IMR-90 (cell line): ENCODE measurements around the gene ZMYND10. TPM values are rescaled to one million over a fixed set of nuclear protein-coding genes. Genes with fewer than 3 reads are reported as not detected.
A peak's percentile ranks its signal among the peaks of the same experiment; 100 is the strongest.

Experiments
- ATAC-seq: fragments of 200-7000 bp; cut with Tn5 transposase; 2 replicates; pipeline ENCODE4 v1.9.1; 2020; ENCODE audit warnings: low read depth, mild to moderate bottlenecking, moderate library complexity
- BruUV-seq: library from RNA; stranded (reverse); fragments of 400-500 nt; replicated peaks from 2 replicates; lab custom pipeline; 2021; lab: Mats Ljungman, UMichigan
- CTCF ChIA-PET: fragments of 300-600 bp; formaldehyde crosslinking; extraction: SDS; loops from one replicate; lab custom pipeline; 2021; ENCODE audit warnings: antibody characterized with exemption; lab: Yijun Ruan, JAX
- POLR2A ChIA-PET: fragments of 300-600 bp; sonication (Branson Sonifier 250); formaldehyde crosslinking; loops from one replicate; lab custom pipeline; 2022; ENCODE audit warnings: antibody characterized with exemption; ENCODE audit not compliant: unreplicated experiment; lab: Charles Lee
- DNase-seq: peaks from one replicate; pipeline ENCODE4 v3.0.0; 2013
- H2AFZ ChIP-seq: replicated peaks from 2 replicates; pipeline ENCODE3; 2013; ENCODE audit warnings: low read length, mild to moderate bottlenecking; ENCODE audit not compliant: poor library complexity
- H2AK5ac ChIP-seq: 2 replicates; pipeline ENCODE4 v1.6.1; 2013; ENCODE audit warnings: low read depth, low read length, inconsistent platforms
- H2AK9ac ChIP-seq: replicated peaks from 2 replicates; pipeline ENCODE3; 2013; ENCODE audit warnings: mild to moderate bottlenecking, low read depth, low read length, moderate library complexity; ENCODE audit not compliant: poor library complexity
- H2BK120ac ChIP-seq: 2 replicates; pipeline ENCODE4 v1.6.1; 2013; ENCODE audit warnings: low read depth, low read length, inconsistent platforms
- H2BK15ac ChIP-seq: 3 replicates; pipeline ENCODE4 v1.6.1; 2013; ENCODE audit warnings: low read depth, low read length, inconsistent platforms
- H2BK20ac ChIP-seq: 2 replicates; pipeline ENCODE4 v1.6.1; 2013; ENCODE audit warnings: low read depth, mild to moderate bottlenecking, inconsistent platforms, low read length, moderate library complexity
- H2BK5ac ChIP-seq: 2 replicates; pipeline ENCODE4 v1.6.1; 2013; ENCODE audit warnings: mild to moderate bottlenecking, low read depth, low read length, inconsistent platforms; ENCODE audit not compliant: poor library complexity, severe bottlenecking
- H3K14ac ChIP-seq: replicated peaks from 2 replicates; pipeline ENCODE4 v1.6.1; 2013; ENCODE audit warnings: low read depth, low read length, inconsistent platforms
- H3K18ac ChIP-seq: 2 replicates; pipeline ENCODE4 v1.6.1; 2013; ENCODE audit warnings: low read depth, low read length, control low read depth
- H3K23ac ChIP-seq: 2 replicates; pipeline ENCODE4 v1.6.1; 2013; ENCODE audit warnings: low read depth, low read length, inconsistent platforms
- H3K27ac ChIP-seq: 2 replicates; pipeline ENCODE4 v1.5.1; 2013; ENCODE audit warnings: mild to moderate bottlenecking, control low read depth, low read length; ENCODE audit not compliant: insufficient read depth
- H3K27me3 ChIP-seq: 2 replicates; pipeline ENCODE4 v1.6.1; 2013; ENCODE audit warnings: low read length; ENCODE audit not compliant: control insufficient read depth, insufficient read depth
- H3K36me3 ChIP-seq: 2 replicates; pipeline ENCODE4 v1.6.1; 2013; ENCODE audit warnings: low read length, mixed read lengths; ENCODE audit not compliant: control insufficient read depth, insufficient read depth
- H3K4ac ChIP-seq: 2 replicates; pipeline ENCODE4 v1.6.1; 2013; ENCODE audit warnings: low read depth, low read length, inconsistent platforms
- H3K4me1 ChIP-seq: 2 replicates; pipeline ENCODE4 v1.6.1; 2013; ENCODE audit warnings: low read length, mixed read lengths; ENCODE audit not compliant: control insufficient read depth, insufficient read depth
- H3K4me2 ChIP-seq: 2 replicates; pipeline ENCODE4 v1.6.1; 2013; ENCODE audit warnings: low read depth, mild to moderate bottlenecking, control low read depth, low read length, moderate library complexity
- H3K4me3 ChIP-seq: 2 replicates; pipeline ENCODE4 v1.5.1; 2013; ENCODE audit warnings: low read depth, mild to moderate bottlenecking, control low read depth, low read length, moderate library complexity; ENCODE audit not compliant: insufficient read depth
- H3K56ac ChIP-seq: 2 replicates; pipeline ENCODE4 v1.6.1; 2013; ENCODE audit warnings: low read length, inconsistent platforms; ENCODE audit not compliant: insufficient read depth; ENCODE audit errors: extremely low read depth
- H3K79me1 ChIP-seq, 2 experiments: 2 replicates each; pipeline ENCODE4 v1.6.1; 2013; ENCODE audit warnings: low read length in 2 of 2, inconsistent platforms in 1 of 2, low read depth in 1 of 2
- H3K9ac ChIP-seq: 2 replicates; pipeline ENCODE4 v1.6.1; 2013; ENCODE audit warnings: low read depth, low read length, control low read depth
- H3K9me1 ChIP-seq: 2 replicates; pipeline ENCODE4 v1.6.1; 2013; ENCODE audit warnings: low read length, inconsistent platforms; ENCODE audit not compliant: insufficient read depth
- H3K9me3 ChIP-seq: 2 replicates; pipeline ENCODE4 v1.6.1; 2013; ENCODE audit warnings: low read length; ENCODE audit not compliant: control insufficient read depth, insufficient read depth
- H4K20me1 ChIP-seq: 2 replicates; pipeline ENCODE4 v1.6.1; 2013; ENCODE audit warnings: low read length, inconsistent platforms; ENCODE audit not compliant: insufficient read depth
- H4K5ac ChIP-seq: 2 replicates; pipeline ENCODE4 v1.6.1; 2013; ENCODE audit warnings: mild to moderate bottlenecking, low read depth, low read length, control low read depth
- H4K8ac ChIP-seq, 2 experiments: 2 replicates each; pipeline ENCODE4 v1.6.1; 2013; ENCODE audit warnings: low read depth in 2 of 2, low read length in 2 of 2, control low read depth in 1 of 2, inconsistent platforms in 1 of 2
- H4K91ac ChIP-seq: 2 replicates; pipeline ENCODE4 v1.6.1; 2013; ENCODE audit warnings: low read depth, low read length, inconsistent platforms; ENCODE audit not compliant: insufficient read depth
- BHLHE40 ChIP-seq: fragments of 150-350 bp; IDR thresholded peaks from 2 replicates; pipeline ENCODE4 v1.6.1; 2016; ENCODE audit warnings: mild to moderate bottlenecking, low read depth, low read length
- CEBPB ChIP-seq: IDR thresholded peaks from 2 replicates; pipeline ENCODE4 v1.6.1; 2012; ENCODE audit warnings: low read depth, low read length, improper control_type of control experiment
- FOS ChIP-seq: fragments of 150-350 bp; IDR thresholded peaks from 2 replicates; pipeline ENCODE4 v1.6.1; 2016; ENCODE audit warnings: low read depth, low read length
- MAFK ChIP-seq: IDR thresholded peaks from 2 replicates; pipeline ENCODE4 v1.6.1; 2012; ENCODE audit warnings: low read depth, low read length, improper control_type of control experiment
- NFE2L2 ChIP-seq: fragments of 150-350 bp; IDR thresholded peaks from 2 replicates; pipeline ENCODE4 v1.6.1; 2016; ENCODE audit warnings: low read depth, mild to moderate bottlenecking, low read length
- RCOR1 ChIP-seq: IDR thresholded peaks from 2 replicates; pipeline ENCODE4 v1.6.1; 2012; ENCODE audit warnings: mild to moderate bottlenecking, low read length, improper control_type of control experiment; ENCODE audit not compliant: insufficient replicate concordance
- RFX5 ChIP-seq: IDR thresholded peaks from 2 replicates; pipeline ENCODE4 v1.8.0; 2012; ENCODE audit warnings: low read depth, mild to moderate bottlenecking, low read length, moderate library complexity
- SMC3 ChIP-seq: fragments of 150-350 bp; IDR thresholded peaks from 2 replicates; pipeline ENCODE4 v1.6.1; 2016; ENCODE audit warnings: low read depth, mild to moderate bottlenecking, antibody characterized with exemption, low read length, moderate library complexity
- WGBS, 2 experiments: methylation state at CpG; one replicate each; pipeline versions ENCODE4 v1.1.5 to v1.1.7; 2013; ENCODE audit warnings: missing lambda C conversion rate in 2 of 2; ENCODE audit not compliant: insufficient read length in 1 of 2; ENCODE audit errors: extremely low coverage in 2 of 2; 5-methylcytosine and 5-hydroxymethylcytosine counted together
- dilution Hi-C: fragments of 300-500 bp; cut with HindIII; formaldehyde crosslinking; loops from one replicate; pipeline ENCODE4 v1.14.3; 2018; ENCODE audit warnings: low sequenced_read_pairs; ENCODE audit not compliant: unreplicated experiment
- in situ Hi-C: fragments of 300-500 bp; cut with MboI; formaldehyde crosslinking; loops from 3 replicates; pipeline ENCODE4 v1.14.3; 2019; ENCODE audit warnings: low sequenced_read_pairs, inconsistent platforms, mixed read lengths
- intact Hi-C: fragments of 100-400 bp; cut with micrococcal nuclease; formaldehyde crosslinking; loops from 2 replicates; pipeline ENCODE4 v1.10.0; 2022
- polyA plus RNA-seq, 3 experiments: library from polyadenylated mRNA; depleted of rRNA; stranded (reverse); fragments of >200 nt; gene quantifications; 2 replicates each; pipeline ENCODE4 v1.2.3, GENCODE V29; 2012; ENCODE audit warnings: low replicate concordance in 1 of 3
- total RNA-seq: library from RNA; depleted of rRNA; stranded (reverse); fragments of >200 nt; gene quantifications from 2 replicates; pipeline ENCODE4 v1.2.3, GENCODE V29; 2012
- TF ChIP-seq, protein P1 (sequence below): conservative IDR thresholded peaks from 2 replicates; pipeline ENCODE4 v1.5.1; 2012; ENCODE audit warnings: mild to moderate bottlenecking, low read depth, low read length, improper control_type of control experiment

ZMYND10 gene
- total and polyA plus RNA-seq, 2 of the 4 experiments (the other 2 are of a cell fraction), result 1.1 to 1.4 TPM

DNA sequence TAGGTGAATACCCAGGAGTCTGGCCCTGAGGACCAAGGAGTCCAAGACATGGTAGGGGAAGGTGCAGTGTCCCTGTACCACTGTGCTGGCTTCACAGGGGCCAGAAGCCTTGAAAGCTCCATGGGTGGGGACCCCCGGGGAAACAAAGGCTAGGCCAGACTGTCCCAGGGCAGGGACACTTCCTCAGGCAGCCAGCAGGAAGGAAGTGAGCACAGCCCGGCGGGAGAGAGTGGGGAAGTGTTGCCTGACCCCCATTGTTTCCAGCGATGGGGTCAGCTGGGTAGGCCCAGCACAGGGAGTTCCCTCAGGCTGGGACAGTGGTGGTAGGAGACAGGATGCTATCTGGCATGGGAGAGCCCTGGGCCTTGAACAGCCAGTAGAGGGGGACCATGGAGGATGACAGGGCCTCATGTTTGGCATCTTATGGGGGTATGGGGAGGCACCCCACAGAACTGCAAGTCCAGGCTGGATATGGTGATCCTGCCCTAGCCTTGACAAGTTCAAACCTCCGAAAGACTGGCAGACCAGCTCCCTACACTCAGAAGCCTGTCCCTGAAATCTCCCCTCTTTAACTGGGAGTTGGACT is 21.8 kb downstream of the ZMYND10 start:
- H3K56ac ChIP-seq, result no peak overlapping the region
- H4K8ac ChIP-seq, result no peak overlapping the region
- no peak overlapping the region for H4K91ac ChIP-seq
- peak overlapping the region; percentile 67 for H2AK9ac ChIP-seq
- no peak overlapping the region for H3K18ac ChIP-seq
- no peak overlapping the region for H4K5ac ChIP-seq
- peaks cover 16% of the 10 kb centered on the region for H3K36me3 ChIP-seq
- H2BK5ac ChIP-seq, result no peak overlapping the region
- CTCF ChIA-PET, result interaction anchor here (0.7 to 1.0 kb wide), 3 partner anchors 10 to 25 kb away, joined by 3 to 4 read pairs (median 4); partner anchors contain the start of genes HYAL3 and NAA80
- TF ChIP-seq RCOR1 (no peak), BHLHE40 (no peak), CEBPB (no peak), FOS (no peak), MAFK (no peak), NFE2L2 (no peak), RFX5 (no peak), SMC3 (no peak)
- TF ChIP-seq, protein P1, sequence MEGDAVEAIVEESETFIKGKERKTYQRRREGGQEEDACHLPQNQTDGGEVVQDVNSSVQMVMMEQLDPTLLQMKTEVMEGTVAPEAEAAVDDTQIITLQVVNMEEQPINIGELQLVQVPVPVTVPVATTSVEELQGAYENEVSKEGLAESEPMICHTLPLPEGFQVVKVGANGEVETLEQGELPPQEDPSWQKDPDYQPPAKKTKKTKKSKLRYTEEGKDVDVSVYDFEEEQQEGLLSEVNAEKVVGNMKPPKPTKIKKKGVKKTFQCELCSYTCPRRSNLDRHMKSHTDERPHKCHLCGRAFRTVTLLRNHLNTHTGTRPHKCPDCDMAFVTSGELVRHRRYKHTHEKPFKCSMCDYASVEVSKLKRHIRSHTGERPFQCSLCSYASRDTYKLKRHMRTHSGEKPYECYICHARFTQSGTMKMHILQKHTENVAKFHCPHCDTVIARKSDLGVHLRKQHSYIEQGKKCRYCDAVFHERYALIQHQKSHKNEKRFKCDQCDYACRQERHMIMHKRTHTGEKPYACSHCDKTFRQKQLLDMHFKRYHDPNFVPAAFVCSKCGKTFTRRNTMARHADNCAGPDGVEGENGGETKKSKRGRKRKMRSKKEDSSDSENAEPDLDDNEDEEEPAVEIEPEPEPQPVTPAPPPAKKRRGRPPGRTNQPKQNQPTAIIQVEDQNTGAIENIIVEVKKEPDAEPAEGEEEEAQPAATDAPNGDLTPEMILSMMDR, result no peak
- no peak overlapping the region for H2BK120ac ChIP-seq
- H3K4me1 ChIP-seq, result peaks cover 26% of the 10 kb centered on the region
- no peak overlapping the region for H3K27ac ChIP-seq
- no peak overlapping the region for H2BK15ac ChIP-seq
- H3K4ac ChIP-seq, result no peak overlapping the region
- no peaks in the 10 kb centered on the region for H3K9me3 ChIP-seq
- intact Hi-C loops (loop anchor here (1.0 to 5.0 kb wide), 3 partner anchors 61 to 129 kb away; no protein-coding TSS in a partner anchor), in situ Hi-C loops (no loop called here), dilution Hi-C loops (no loop called here)
- H3K4me3 ChIP-seq, result no peak overlapping the region
- WGBS, 2 experiments, result 82% methylated on average over 4 of the region's 5 CpGs; no CpG with 5 or more reads in 1 of the 2 experiments
- no peak overlapping the region for H3K14ac ChIP-seq
- H3K4me2 ChIP-seq, result no peak overlapping the region
- no peak overlapping the region for H3K23ac ChIP-seq
- H2AFZ ChIP-seq, result no peak overlapping the region
- H2AK5ac ChIP-seq, result no peak overlapping the region
- no peak overlapping the region for H3K9ac ChIP-seq
- DNase-seq, result no peak
- no peaks in the 10 kb centered on the region for H3K27me3 ChIP-seq
- H3K9me1 ChIP-seq, result peaks cover 8% of the 10 kb centered on the region
- H4K20me1 ChIP-seq, result peaks cover 12% of the 10 kb centered on the region; the same call in 1 of the 2 replicates
- no TSS peak for BruUV-seq
- no peak for ATAC-seq
- no peak overlapping the region for H2BK20ac ChIP-seq
- POLR2A ChIA-PET, result interaction anchor here (1.0 kb wide), 1 partner anchor 13 kb away, joined by 4 read pairs; no protein-coding TSS in a partner anchor
- H3K79me1 ChIP-seq, result peaks cover 27 to 51% of the 10 kb centered on the region in 2 experiments
